Uterus (tissue), 4 donors: ENCODE results near the gene GBA2. TPM values are rescaled to one million over a fixed set of nuclear protein-coding genes. Genes with fewer than 3 reads are reported as not detected.

ENCODE experiments used
- DNase-seq, 2 donors: peaks; one replicate each; pipeline ENCODE4 v3.0.0-alpha.2; 2019 to 2020
- H3K27ac ChIP-seq, 2 donors: fragments of 200-600 bp; sonication (generic); 1 replicate in 1 of 2; 2 replicates in 1 of 2; pipeline ENCODE4 v1.5.1; 2016 to 2018
- H3K27me3 ChIP-seq, 2 donors: fragments of 200-600 bp; sonication (generic); one replicate each; pipeline ENCODE4 v1.5.1; 2018 to 2019; ENCODE audit warnings: control low read depth in 1 of 2
- H3K36me3 ChIP-seq, 2 donors: fragments of 200-600 bp; sonication (generic); one replicate each; pipeline ENCODE4 v1.5.1; 2019; ENCODE audit warnings: control low read depth in 1 of 2
- H3K4me1 ChIP-seq, 2 donors: fragments of 200-600 bp; sonication (generic); one replicate each; pipeline ENCODE4 v1.5.1; 2018 to 2019; ENCODE audit warnings: control low read depth in 1 of 2
- H3K4me3 ChIP-seq, 2 donors: fragments of 200-600 bp; sonication (generic); 1 replicate in 1 of 2; 2 replicates in 1 of 2; pipeline ENCODE4 v1.5.1; 2018 to 2019; ENCODE audit warnings: mild to moderate bottlenecking in 1 of 2
- H3K9me3 ChIP-seq, 2 donors: fragments of 200-600 bp; sonication (generic); one replicate each; pipeline ENCODE4 v1.5.1; 2019; ENCODE audit warnings: control low read depth in 1 of 2
- CTCF ChIP-seq, 4 experiments: fragments of 200-600 bp in 2 of 4; fragments of 450-650 bp in 2 of 4; sonication (generic) in 2 of 4; IDR thresholded peaks; one replicate each; pipeline ENCODE4 v1.5.1; 2016 to 2019; ENCODE audit warnings: antibody characterized with exemption in 4 of 4, mild to moderate bottlenecking in 2 of 4, moderate library complexity in 1 of 4
- POLR2A ChIP-seq, 2 donors: fragments of 450-650 bp; IDR thresholded peaks; one replicate each; pipeline ENCODE4 v1.6.1; 2016; ENCODE audit warnings: antibody characterized with exemption in 2 of 2, mild to moderate bottlenecking in 1 of 2, moderate library complexity in 1 of 2
- intact Hi-C: fragments of 100-400 bp; cut with DNase I; formaldehyde crosslinking; loops from one replicate; pipeline ENCODE4 v1.15.1; 2023; ENCODE audit warnings: low total_unique reads
- total RNA-seq, 4 donors: library from RNA; depleted of rRNA in 3 of 4; stranded (reverse); fragments of >200 nt in 3 of 4; gene quantifications; one replicate each; pipeline versions ENCODE4 v1.1.0 to v1.2.4, GENCODE V29; 2014 to 2023
- donor health status: DM: yes; HTN: yes; CAD: no.

The GBA2 gene
- total RNA-seq, 4 donors from 2014 or later = 26.9 to 104 (median 42.1) TPM

DNA sequence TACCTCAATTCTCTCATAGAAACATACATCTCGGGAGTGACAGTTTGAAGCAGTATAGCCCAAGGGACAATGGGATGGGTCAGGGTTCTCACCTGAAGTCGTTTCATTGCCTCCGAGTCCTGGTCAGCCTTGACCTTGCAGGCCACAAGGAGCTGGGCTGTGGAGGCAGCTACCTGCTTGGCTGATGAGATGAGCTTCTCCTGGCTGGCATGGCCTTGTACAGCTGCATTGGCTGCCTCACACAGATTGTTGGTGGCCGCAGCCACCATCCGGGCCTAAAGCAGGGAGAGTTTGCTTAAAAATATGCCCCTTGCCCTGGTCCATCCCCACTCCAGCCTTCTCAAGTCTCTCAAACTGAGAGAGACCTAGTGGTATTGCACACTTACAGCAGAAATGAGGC lies 50.8 kb downstream of the GBA2 start:
- H3K36me3 ChIP-seq = no peaks in the 10 kb centered on the region
- H3K27me3 ChIP-seq = no peaks in the 10 kb centered on the region
- no peaks in the 10 kb centered on the region for H3K4me1 ChIP-seq
- no peak overlapping the region for H3K4me3 ChIP-seq
- no peaks in the 10 kb centered on the region for H3K9me3 ChIP-seq
- H3K27ac ChIP-seq = peak overlapping the region in 1 of 2 donors; percentile 62
- no peak for DNase-seq
- intact Hi-C loops = no loop called here
- no peak for TF ChIP-seq CTCF (IDR thresholded peaks at IDR 0.05)
- TF ChIP-seq POLR2A (IDR thresholded peaks at IDR 0.05) = no peak

GRCh38 chr9:35697486-35697885 lies 51.5 kb downstream of the GBA2 start:
- intact Hi-C loops = no loop called here
- H3K36me3 ChIP-seq = no peaks in the 10 kb centered on the region

GRCh38 chr9:35696520-35697215 lies 52.4 kb downstream of the GBA2 start:
- no peak overlapping the region for H3K4me3 ChIP-seq
- TF ChIP-seq CTCF (IDR thresholded peaks at IDR 0.05) (peak; percentile 72 to 90 (median 80)), POLR2A (IDR thresholded peaks at IDR 0.05) (no peak)
- H3K27me3 ChIP-seq = no peaks in the 10 kb centered on the region
- H3K36me3 ChIP-seq = no peaks in the 10 kb centered on the region
- intact Hi-C loops = no loop called here
- H3K9me3 ChIP-seq = no peaks in the 10 kb centered on the region
- DNase-seq = peak; percentile 68 to 71
- peak overlapping the region; percentile 55 to 62 for H3K27ac ChIP-seq
- H3K4me1 ChIP-seq = no peaks in the 10 kb centered on the region

More at GRCh38 chr9:35697486-35697885, 51.5 kb downstream of the GBA2 start:
- peak in 1 of 2 donors; percentile 23 for DNase-seq
- peak overlapping the region; percentile 55 to 62 for H3K27ac ChIP-seq
- H3K9me3 ChIP-seq = no peaks in the 10 kb centered on the region
- H3K4me3 ChIP-seq = no peak overlapping the region
- TF ChIP-seq POLR2A (IDR thresholded peaks at IDR 0.05) (no peak), CTCF (IDR thresholded peaks at IDR 0.05) (no peak)
- no peaks in the 10 kb centered on the region for H3K4me1 ChIP-seq
- no peaks in the 10 kb centered on the region for H3K27me3 ChIP-seq

GRCh38 chr9:35695943-35696401 lies 53.1 kb downstream of the GBA2 start:
- H3K9me3 ChIP-seq = no peaks in the 10 kb centered on the region
- H3K4me3 ChIP-seq = no peak overlapping the region
- no peaks in the 10 kb centered on the region for H3K4me1 ChIP-seq
- H3K27ac ChIP-seq = peak overlapping the region; percentile 55 to 62
- intact Hi-C loops = no loop called here
- H3K36me3 ChIP-seq = no peaks in the 10 kb centered on the region
- no peak for DNase-seq
- no peak for TF ChIP-seq POLR2A (IDR thresholded peaks at IDR 0.05)
- TF ChIP-seq CTCF (IDR thresholded peaks at IDR 0.05) = no peak
- no peaks in the 10 kb centered on the region for H3K27me3 ChIP-seq

DNA sequence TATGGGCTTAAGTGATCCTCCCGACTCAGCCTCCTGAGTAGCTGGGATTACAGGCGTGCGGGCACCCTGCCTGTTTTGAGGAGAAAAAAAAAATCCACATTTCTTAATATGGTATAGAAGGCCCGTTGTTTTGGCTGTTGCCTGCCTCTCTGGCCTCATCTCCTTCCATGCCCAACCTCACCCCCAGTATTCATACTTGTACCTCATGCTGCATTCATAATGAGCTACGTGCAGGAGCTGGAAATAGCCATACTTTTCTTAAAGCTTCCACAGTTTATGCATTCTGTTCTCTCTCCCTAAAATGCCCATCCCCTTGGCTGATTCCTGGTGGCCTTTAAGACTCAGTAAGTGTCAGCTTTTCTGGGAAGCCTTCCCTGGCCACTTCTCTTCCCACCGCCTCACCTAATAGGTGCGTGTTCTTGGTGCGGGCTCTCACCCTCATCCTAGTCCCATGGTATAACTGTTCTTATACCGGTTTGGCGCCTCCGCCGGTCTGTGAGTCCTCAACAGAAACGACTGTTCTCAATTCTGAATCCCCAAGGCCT lies 57.2 kb downstream of the GBA2 start:
- no peaks in the 10 kb centered on the region for H3K4me1 ChIP-seq
- no peak for TF ChIP-seq POLR2A (IDR thresholded peaks at IDR 0.05)
- no peaks in the 10 kb centered on the region for H3K27me3 ChIP-seq
- H3K36me3 ChIP-seq = no peaks in the 10 kb centered on the region
- peak in 1 of 2 donors; percentile 60 for DNase-seq
- no peaks in the 10 kb centered on the region for H3K9me3 ChIP-seq
- intact Hi-C loops = no loop called here
- peak overlapping the region; percentile 93 to 98 for H3K27ac ChIP-seq
- peak overlapping the region; percentile 57 to 71 for H3K4me3 ChIP-seq
